Uterus (tissue), 2 donors: ENCODE results near the gene COPZ1.

Source experiments
- POLR2A ChIP-seq, 2 donors: fragments of 450-650 bp; IDR thresholded peaks; one replicate each; pipeline ENCODE4 v1.6.1; 2016; ENCODE audit warnings: antibody characterized with exemption in 2 of 2, mild to moderate bottlenecking in 1 of 2, moderate library complexity in 1 of 2
- TF ChIP-seq, protein P1 (sequence below), 4 experiments: fragments of 200-600 bp in 2 of 4; fragments of 450-650 bp in 2 of 4; sonication (generic) in 2 of 4; IDR thresholded peaks; one replicate each; pipeline ENCODE4 v1.5.1; 2016 to 2019; ENCODE audit warnings: antibody characterized with exemption in 4 of 4, mild to moderate bottlenecking in 2 of 4, moderate library complexity in 1 of 4

DNA sequence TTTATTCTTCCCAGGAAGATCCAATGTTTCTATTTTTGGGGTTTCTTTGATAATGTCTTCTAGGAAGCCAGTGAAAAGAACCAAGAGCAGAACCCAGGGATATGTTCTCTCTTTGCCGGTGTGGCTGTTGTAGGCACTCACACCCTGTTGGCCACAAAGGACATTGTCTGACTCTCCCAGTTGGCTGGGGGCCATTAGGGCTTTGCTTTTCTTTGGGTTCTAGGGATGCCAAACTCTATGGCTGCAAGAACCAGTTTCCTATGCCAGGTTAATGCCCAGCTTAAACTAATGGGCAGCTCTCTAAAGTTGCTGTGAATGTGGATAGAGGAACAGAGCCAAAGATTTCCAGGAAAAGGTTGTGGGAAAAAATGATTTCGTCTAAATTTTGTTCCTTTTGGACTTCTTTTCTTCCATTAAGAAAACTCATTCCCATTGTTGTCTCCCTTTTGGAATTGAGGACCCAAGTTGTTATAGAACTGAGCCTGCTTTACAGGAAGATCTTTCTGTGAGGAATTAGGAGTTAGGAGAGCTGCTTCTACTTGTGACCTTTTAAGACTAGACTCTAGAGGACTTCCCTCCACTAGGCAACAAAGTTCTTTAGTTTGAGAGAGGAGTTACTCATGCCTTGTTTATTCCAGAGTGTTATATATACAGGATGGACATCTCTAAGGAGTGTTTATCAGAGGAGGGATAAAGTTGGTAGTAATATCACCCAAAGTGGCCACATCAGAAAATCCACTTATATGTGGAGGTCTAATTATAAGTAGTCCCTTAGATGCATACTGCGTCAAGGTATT lies 13.1 kb downstream of the COPZ1 start:
- TF ChIP-seq, protein P1, sequence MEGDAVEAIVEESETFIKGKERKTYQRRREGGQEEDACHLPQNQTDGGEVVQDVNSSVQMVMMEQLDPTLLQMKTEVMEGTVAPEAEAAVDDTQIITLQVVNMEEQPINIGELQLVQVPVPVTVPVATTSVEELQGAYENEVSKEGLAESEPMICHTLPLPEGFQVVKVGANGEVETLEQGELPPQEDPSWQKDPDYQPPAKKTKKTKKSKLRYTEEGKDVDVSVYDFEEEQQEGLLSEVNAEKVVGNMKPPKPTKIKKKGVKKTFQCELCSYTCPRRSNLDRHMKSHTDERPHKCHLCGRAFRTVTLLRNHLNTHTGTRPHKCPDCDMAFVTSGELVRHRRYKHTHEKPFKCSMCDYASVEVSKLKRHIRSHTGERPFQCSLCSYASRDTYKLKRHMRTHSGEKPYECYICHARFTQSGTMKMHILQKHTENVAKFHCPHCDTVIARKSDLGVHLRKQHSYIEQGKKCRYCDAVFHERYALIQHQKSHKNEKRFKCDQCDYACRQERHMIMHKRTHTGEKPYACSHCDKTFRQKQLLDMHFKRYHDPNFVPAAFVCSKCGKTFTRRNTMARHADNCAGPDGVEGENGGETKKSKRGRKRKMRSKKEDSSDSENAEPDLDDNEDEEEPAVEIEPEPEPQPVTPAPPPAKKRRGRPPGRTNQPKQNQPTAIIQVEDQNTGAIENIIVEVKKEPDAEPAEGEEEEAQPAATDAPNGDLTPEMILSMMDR (IDR thresholded peaks at IDR 0.05), result no peak
- TF ChIP-seq POLR2A (IDR thresholded peaks at IDR 0.05), result no peak
